Transverse colon (tissue), 4 donors: Measurements from ENCODE around the gene TMEM163. TPM values are rescaled to one million over a fixed set of nuclear protein-coding genes. Genes with fewer than 3 reads are reported as not detected.

Source experiments
- DNase-seq: peaks from one replicate; pipeline ENCODE4 v3.0.0-alpha.2; 2019
- H3K27ac ChIP-seq, 4 donors: fragments of 200-600 bp; sonication (generic); 2 replicates each; pipeline ENCODE4 v1.5.1; 2016 to 2018; ENCODE audit warnings: inconsistent platforms in 4 of 4
- H3K27me3 ChIP-seq: fragments of 200-600 bp; sonication (generic); 2 replicates; pipeline ENCODE4 v1.5.1; 2017; ENCODE audit warnings: inconsistent platforms
- H3K36me3 ChIP-seq, 4 donors: fragments of 200-600 bp; sonication (generic); 2 replicates each; pipeline ENCODE4 v1.5.1; 2017 to 2019; ENCODE audit warnings: inconsistent platforms in 4 of 4
- H3K4me1 ChIP-seq, 4 donors: fragments of 200-600 bp; sonication (generic); 2 replicates each; pipeline ENCODE4 v1.5.1; 2017 to 2020; ENCODE audit warnings: inconsistent platforms in 4 of 4
- H3K4me3 ChIP-seq, 4 donors: fragments of 200-600 bp; sonication (generic); 1 replicate in 1 of 4; 2 replicates in 3 of 4; pipeline versions ENCODE4 v1.5.1 to v1.6.1; 2017 to 2019; ENCODE audit warnings: inconsistent platforms in 4 of 4
- H3K9me3 ChIP-seq, 2 donors: fragments of 200-600 bp; sonication (generic); 2 replicates each; pipeline ENCODE4 v1.5.1; 2017 to 2019; ENCODE audit warnings: inconsistent platforms in 2 of 2
- EP300 ChIP-seq: sonication (generic); formaldehyde crosslinking; IDR thresholded peaks from one replicate; pipeline ENCODE4 v1.6.1; 2017; ENCODE audit warnings: antibody characterized with exemption, low read depth
- POLR2A ChIP-seq: fragments of 450-650 bp; IDR thresholded peaks from one replicate; pipeline ENCODE4 v1.6.1; 2016; ENCODE audit warnings: antibody characterized with exemption, mild to moderate bottlenecking, moderate library complexity
- POLR2AphosphoS5 ChIP-seq, 3 donors: sonication (generic); formaldehyde crosslinking; IDR thresholded peaks; one replicate each; pipeline ENCODE4 v1.6.1; 2016; ENCODE audit warnings: antibody characterized with exemption in 3 of 3
- WGBS, 2 donors: methylation state at CpG; one replicate each; pipeline ENCODE4 v1.1.5; 2018; ENCODE audit warnings: low coverage in 1 of 2; 5-methylcytosine and 5-hydroxymethylcytosine counted together
- in situ Hi-C, 4 donors: fragments of 200-750 bp; cut with MboI; loops; one replicate each; pipeline versions ENCODE4 v1.15.0 to v1.15.1; 2017; ENCODE audit warnings: low sequenced_read_pairs in 3 of 4, low pct_ligation_motif_present in 1 of 4, low pct_unique_long_range_greater_than_20kb in 1 of 4
- intact Hi-C: fragments of 100-400 bp; cut with DNase I; formaldehyde crosslinking; loops from one replicate; pipeline ENCODE4 v1.15.1; 2023; ENCODE audit warnings: low total_unique reads
- total RNA-seq, 4 donors: library from RNA; depleted of rRNA; stranded (reverse); fragments of >200 nt; gene quantifications; one replicate each; pipeline ENCODE4 v1.1.0, GENCODE V29; 2016
- TF ChIP-seq, protein P1 (sequence below), 5 experiments: fragments of 200-600 bp in 3 of 5; fragments of 450-650 bp in 2 of 5; sonication (generic) in 3 of 5; IDR thresholded peaks; 1 replicate in 2 of 5; 2 replicates in 3 of 5; pipeline ENCODE4 v1.5.1; 2016 to 2017; ENCODE audit warnings: antibody characterized with exemption in 5 of 5, inconsistent platforms in 3 of 5, mild to moderate bottlenecking in 2 of 5, moderate library complexity in 1 of 5

The TMEM163 gene
- total RNA-seq, 4 donors from 2014 or later = 0.48 TPM; not detected in 3

DNA sequence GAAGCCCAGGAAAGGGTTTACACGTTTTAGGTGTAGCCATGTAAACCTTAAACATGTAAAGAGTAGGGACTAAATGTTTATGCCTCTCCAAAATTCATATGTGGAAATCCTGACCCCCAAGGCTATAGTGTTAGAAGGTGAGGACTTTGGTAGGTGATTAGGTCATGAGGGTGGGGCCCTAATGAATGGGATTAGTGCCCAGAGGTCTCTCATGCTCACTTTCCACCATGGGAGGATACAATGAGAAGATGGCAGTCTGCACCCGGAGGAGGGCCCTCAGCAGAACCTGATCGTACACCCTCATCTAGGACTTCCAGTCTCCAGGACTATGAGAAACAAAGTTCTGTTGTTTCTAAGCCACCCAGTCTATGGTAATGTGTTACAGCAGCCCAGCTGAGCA lies 119.6 kb downstream of the TMEM163 start:
- WGBS, 2 donors = 84 to 89% methylated on average over 3 of the region's 3 CpGs
- Histone ChIP-seq H3K9me3 (no peaks in the 10 kb centered on the region), H3K36me3 (no peaks in the 10 kb centered on the region), H3K4me3 (no peak overlapping the region), H3K27me3 (no peaks in the 10 kb centered on the region), H3K4me1 (no peaks in the 10 kb centered on the region), H3K27ac (no peak overlapping the region)
- DNase-seq = no peak
- intact Hi-C loops (no loop called here), in situ Hi-C loops (no loop called here)
- no peak for TF ChIP-seq POLR2AphosphoS5 (IDR thresholded peaks at IDR 0.05)
- no peak for TF ChIP-seq POLR2A
- TF ChIP-seq EP300 = no peak
- TF ChIP-seq, protein P1, sequence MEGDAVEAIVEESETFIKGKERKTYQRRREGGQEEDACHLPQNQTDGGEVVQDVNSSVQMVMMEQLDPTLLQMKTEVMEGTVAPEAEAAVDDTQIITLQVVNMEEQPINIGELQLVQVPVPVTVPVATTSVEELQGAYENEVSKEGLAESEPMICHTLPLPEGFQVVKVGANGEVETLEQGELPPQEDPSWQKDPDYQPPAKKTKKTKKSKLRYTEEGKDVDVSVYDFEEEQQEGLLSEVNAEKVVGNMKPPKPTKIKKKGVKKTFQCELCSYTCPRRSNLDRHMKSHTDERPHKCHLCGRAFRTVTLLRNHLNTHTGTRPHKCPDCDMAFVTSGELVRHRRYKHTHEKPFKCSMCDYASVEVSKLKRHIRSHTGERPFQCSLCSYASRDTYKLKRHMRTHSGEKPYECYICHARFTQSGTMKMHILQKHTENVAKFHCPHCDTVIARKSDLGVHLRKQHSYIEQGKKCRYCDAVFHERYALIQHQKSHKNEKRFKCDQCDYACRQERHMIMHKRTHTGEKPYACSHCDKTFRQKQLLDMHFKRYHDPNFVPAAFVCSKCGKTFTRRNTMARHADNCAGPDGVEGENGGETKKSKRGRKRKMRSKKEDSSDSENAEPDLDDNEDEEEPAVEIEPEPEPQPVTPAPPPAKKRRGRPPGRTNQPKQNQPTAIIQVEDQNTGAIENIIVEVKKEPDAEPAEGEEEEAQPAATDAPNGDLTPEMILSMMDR (IDR thresholded peaks at IDR 0.05) = no peak

DNA sequence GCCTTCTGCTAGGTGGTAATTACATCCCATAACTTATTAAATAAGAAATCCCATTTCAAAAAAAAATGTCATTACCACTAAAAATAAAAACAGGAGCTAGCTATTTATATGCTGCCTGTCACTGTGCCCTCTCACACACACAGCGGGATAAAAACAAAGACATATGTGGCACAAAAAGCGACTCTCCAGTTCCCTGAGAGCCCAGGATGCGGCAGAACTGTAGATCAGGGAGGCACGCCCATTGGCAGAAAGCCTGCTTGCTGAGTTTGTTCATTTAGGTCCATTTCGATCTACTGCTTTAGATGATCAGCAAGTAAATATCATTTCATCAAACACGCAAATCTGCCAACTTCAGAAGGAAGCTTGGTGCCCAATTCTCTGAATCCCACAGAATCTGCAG lies 124.4 kb downstream of the TMEM163 start:
- Histone ChIP-seq H3K36me3 (no peaks in the 10 kb centered on the region), H3K27me3 (no peaks in the 10 kb centered on the region), H3K9me3 (peaks cover 7 to 8% of the 10 kb centered on the region in 2 donors), H3K4me1 (no peaks in the 10 kb centered on the region), H3K4me3 (no peak overlapping the region), H3K27ac (no peak overlapping the region)
- no peak for DNase-seq
- in situ Hi-C loops = no loop called here
- TF ChIP-seq, protein P1 (IDR thresholded peaks at IDR 0.05) = no peak
- TF ChIP-seq POLR2A (no peak), POLR2AphosphoS5 (IDR thresholded peaks at IDR 0.05) (no peak), EP300 (no peak)
- intact Hi-C loops = no loop called here
- 68 to 78% methylated on average over 2 to 6 of the region's 6 CpGs for WGBS, 2 donors

DNA sequence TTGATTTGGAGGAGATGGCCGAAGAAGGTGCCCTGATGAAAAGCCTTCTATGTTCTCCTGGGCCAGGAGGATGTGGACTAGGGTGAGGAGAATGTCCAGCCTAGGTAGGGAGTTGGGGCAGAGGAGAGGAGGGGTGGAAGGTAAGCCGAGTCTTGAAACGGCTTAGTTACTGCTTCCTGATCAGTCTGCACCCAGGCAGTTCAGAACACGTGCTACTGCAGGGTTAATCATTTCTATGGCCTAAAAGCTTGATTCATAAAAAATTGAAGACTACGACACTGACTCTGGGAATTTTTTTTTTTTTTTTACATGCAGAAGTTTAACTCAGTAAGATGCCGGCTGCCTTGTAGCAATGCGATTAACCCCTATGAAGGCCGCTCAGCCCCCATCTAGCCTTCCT lies 125.3 kb downstream of the TMEM163 start:
- H3K4me3 ChIP-seq = no peak overlapping the region
- H3K4me1 ChIP-seq = no peaks in the 10 kb centered on the region
- no peaks in the 10 kb centered on the region for H3K36me3 ChIP-seq
- TF ChIP-seq POLR2A (no peak), POLR2AphosphoS5 (IDR thresholded peaks at IDR 0.05) (no peak), EP300 (no peak)
- TF ChIP-seq, protein P1 (IDR thresholded peaks at IDR 0.05) = no peak
- WGBS, 2 donors = 70 to 72% methylated on average over 7 to 8 of the region's 8 CpGs
- DNase-seq = no peak
- no peaks in the 10 kb centered on the region for H3K27me3 ChIP-seq
- H3K9me3 ChIP-seq = peaks cover 7 to 8% of the 10 kb centered on the region in 2 donors
- H3K27ac ChIP-seq = no peak overlapping the region
- intact Hi-C loops = no loop called here
- in situ Hi-C loops = no loop called here

DNA sequence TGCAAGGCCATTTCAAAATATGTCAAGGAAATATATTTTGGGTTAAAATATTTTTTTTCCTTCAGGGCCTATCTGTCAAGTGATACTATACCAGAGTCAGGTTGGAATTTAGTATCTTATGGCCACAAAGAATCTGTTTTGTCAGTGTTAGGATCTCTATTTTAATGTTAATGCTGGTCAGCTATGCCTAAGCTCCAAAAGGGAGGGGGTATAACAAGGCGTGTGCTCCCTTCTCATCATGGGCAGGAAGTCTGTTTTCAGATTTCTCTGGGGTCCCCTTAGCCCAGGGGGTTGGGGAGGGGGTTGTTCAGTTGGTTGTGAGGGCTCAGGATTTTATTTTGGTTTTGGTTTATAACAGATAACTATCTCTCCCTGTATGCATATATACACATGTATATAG lies 126.4 kb downstream of the TMEM163 start:
- in situ Hi-C loops = no loop called here
- intact Hi-C loops = no loop called here
- H3K4me1 ChIP-seq = no peaks in the 10 kb centered on the region
- no peak overlapping the region for H3K4me3 ChIP-seq
- DNase-seq = no peak
- H3K36me3 ChIP-seq = no peaks in the 10 kb centered on the region
- no peak for TF ChIP-seq POLR2A
- no peak for TF ChIP-seq POLR2AphosphoS5 (IDR thresholded peaks at IDR 0.05)
- TF ChIP-seq EP300 = no peak
- TF ChIP-seq, protein P1 (IDR thresholded peaks at IDR 0.05) = no peak
- no peak overlapping the region for H3K27ac ChIP-seq
- H3K27me3 ChIP-seq = no peaks in the 10 kb centered on the region
- 29 to 64% methylated on average over 1 of the region's 1 CpG for WGBS, 2 donors
- H3K9me3 ChIP-seq = peaks cover 7 to 8% of the 10 kb centered on the region in 2 donors
